ENCODE measurements around the gene LYPD8.

DNA sequence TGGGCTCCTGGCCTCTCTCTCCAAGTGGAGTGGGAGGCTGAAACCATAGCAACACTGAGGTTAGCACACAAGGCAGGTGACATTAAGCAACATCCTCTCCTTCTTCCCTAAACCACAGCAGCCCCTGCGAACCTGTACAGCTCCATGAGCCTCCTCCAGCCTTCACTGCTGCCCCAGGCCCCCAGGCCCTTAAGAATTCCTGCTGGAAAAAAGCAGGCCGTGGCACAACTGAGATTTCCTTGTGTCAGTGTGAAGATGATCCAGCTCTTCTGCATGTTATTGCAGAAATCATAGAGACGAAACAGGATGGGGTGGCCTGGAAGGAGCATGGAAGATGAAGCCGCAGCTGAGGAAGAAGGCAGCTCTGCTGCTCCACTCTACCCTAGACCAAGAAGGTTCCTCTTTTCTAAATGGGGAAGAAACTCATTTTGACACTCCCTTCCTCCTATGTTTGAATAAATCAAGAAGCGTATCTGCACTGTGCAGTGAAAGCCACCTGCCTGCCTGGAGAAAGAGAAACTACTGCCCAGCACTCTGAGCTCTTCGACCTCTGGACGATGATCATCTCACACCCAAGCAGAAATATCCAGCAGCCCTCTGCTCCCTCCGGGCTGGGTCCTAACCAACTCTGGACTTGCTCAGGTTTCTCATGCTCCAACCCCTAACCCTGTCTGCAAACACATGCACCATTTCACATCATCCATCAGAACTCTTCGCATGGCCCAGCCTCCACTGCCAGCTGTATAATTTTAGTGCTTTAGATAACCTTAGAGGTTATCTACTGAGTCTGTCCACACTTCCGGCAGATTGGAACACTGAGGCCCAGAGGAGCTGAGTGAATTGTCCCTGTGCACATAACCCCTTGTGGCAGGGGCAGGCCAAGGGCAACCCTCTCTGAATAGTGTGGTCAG, 49.5 kb upstream of the LYPD8 start:
- TF ChIP-seq TCF12 (IDR thresholded peaks at IDR 0.05; ENCODE audit: low read depth) (no peak), NFIC (IDR thresholded peaks at IDR 0.05) (no peak), EP300 (IDR thresholded peaks at IDR 0.05; ENCODE audit: borderline replicate concordance) (no peak), CEBPB (IDR thresholded peaks at IDR 0.05) (no peak), RAD21 (IDR thresholded peaks at IDR 0.05; ENCODE audit: low read depth) (no peak), TAF1 (IDR thresholded peaks at IDR 0.05; ENCODE audit: low read depth) (no peak), CREB1 (IDR thresholded peaks at IDR 0.05; ENCODE audit: low read depth) (no peak)
- TF ChIP-seq, protein P1, sequence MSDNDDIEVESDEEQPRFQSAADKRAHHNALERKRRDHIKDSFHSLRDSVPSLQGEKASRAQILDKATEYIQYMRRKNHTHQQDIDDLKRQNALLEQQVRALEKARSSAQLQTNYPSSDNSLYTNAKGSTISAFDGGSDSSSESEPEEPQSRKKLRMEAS (IDR thresholded peaks at IDR 0.05) = no peak
- TF ChIP-seq, protein P2, sequence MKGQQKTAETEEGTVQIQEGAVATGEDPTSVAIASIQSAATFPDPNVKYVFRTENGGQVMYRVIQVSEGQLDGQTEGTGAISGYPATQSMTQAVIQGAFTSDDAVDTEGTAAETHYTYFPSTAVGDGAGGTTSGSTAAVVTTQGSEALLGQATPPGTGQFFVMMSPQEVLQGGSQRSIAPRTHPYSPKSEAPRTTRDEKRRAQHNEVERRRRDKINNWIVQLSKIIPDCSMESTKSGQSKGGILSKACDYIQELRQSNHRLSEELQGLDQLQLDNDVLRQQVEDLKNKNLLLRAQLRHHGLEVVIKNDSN (IDR thresholded peaks at IDR 0.05) = no peak
- TF ChIP-seq, protein P3, sequence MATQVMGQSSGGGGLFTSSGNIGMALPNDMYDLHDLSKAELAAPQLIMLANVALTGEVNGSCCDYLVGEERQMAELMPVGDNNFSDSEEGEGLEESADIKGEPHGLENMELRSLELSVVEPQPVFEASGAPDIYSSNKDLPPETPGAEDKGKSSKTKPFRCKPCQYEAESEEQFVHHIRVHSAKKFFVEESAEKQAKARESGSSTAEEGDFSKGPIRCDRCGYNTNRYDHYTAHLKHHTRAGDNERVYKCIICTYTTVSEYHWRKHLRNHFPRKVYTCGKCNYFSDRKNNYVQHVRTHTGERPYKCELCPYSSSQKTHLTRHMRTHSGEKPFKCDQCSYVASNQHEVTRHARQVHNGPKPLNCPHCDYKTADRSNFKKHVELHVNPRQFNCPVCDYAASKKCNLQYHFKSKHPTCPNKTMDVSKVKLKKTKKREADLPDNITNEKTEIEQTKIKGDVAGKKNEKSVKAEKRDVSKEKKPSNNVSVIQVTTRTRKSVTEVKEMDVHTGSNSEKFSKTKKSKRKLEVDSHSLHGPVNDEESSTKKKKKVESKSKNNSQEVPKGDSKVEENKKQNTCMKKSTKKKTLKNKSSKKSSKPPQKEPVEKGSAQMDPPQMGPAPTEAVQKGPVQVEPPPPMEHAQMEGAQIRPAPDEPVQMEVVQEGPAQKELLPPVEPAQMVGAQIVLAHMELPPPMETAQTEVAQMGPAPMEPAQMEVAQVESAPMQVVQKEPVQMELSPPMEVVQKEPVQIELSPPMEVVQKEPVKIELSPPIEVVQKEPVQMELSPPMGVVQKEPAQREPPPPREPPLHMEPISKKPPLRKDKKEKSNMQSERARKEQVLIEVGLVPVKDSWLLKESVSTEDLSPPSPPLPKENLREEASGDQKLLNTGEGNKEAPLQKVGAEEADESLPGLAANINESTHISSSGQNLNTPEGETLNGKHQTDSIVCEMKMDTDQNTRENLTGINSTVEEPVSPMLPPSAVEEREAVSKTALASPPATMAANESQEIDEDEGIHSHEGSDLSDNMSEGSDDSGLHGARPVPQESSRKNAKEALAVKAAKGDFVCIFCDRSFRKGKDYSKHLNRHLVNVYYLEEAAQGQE (IDR thresholded peaks at IDR 0.05; ENCODE audit: low read depth) = no peak

All from Ishikawa (cell line).